ENCODE results near the gene UBC.
"Not testable (repeated sequence)": the region's sequence is repeated elsewhere in the genome, so short reads cannot be mapped to it uniquely, and the experiment has no call there.

The UBC gene

DNA sequence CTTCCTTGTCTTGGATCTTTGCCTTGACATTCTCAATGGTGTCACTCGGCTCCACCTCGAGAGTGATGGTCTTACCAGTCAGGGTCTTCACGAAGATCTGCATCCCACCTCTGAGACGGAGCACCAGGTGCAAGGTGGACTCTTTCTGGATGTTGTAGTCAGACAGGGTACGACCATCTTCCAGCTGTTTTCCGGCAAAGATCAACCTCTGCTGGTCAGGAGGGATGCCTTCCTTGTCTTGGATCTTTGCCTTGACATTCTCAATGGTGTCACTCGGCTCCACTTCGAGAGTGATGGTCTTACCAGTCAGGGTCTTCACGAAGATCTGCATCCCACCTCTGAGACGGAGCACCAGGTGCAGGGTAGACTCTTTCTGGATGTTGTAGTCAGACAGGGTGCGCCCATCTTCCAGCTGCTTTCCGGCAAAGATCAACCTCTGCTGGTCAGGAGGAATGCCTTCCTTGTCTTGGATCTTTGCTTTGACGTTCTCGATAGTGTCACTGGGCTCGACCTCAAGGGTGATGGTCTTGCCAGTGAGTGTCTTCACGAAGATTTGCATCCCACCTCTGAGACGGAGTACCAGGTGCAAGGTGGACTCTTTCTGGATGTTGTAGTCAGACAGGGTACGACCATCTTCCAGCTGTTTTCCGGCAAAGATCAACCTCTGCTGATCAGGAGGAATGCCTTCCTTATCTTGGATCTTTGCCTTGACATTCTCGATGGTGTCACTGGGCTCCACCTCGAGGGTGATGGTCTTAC is 1.7 kb downstream of the UBC start:
- not testable (repeated sequence) for H3K27ac ChIP-seq (ENCODE audit: low read depth, low read length); H3K9ac ChIP-seq (ENCODE audit: low read length); H3K27me3 ChIP-seq (ENCODE audit: control insufficient read depth, insufficient read depth, low read length); H3K9me3 ChIP-seq (ENCODE audit: control insufficient read depth, insufficient read depth, low read depth, low read length)
- peak overlapping the region; percentile 35 for H3K4me3 ChIP-seq (ENCODE audit: low read depth, low read length)
- peaks cover 18% of the 10 kb centered on the region for H3K4me1 ChIP-seq (ENCODE audit: control insufficient read depth, insufficient read depth, low read length)
- peaks cover 33% of the 10 kb centered on the region for H3K36me3 ChIP-seq (ENCODE audit: control insufficient read depth, insufficient read depth, low read length)

DNA sequence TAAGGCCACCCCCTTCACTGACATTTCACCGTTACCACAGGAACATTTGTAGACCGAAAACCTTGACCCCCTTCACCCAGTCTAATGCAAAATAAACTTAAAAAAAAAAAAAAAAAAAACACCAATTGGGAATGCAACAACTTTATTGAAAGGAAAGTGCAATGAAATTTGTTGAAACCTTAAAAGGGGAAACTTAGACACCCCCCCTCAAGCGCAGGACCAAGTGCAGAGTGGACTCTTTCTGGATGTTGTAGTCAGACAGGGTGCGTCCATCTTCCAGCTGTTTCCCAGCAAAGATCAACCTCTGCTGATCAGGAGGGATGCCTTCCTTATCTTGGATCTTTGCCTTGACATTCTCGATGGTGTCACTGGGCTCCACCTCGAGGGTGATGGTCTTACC is 2.9 kb downstream of the UBC start:
- H3K27ac ChIP-seq (ENCODE audit: low read depth, low read length); H3K9me3 ChIP-seq (ENCODE audit: control insufficient read depth, insufficient read depth, low read depth, low read length); H3K9ac ChIP-seq (ENCODE audit: low read length); H3K27me3 ChIP-seq (ENCODE audit: control insufficient read depth, insufficient read depth, low read length): not testable (repeated sequence)
- Histone ChIP-seq H3K4me1 (ENCODE audit: control insufficient read depth, insufficient read depth, low read length) (peaks cover 12% of the 10 kb centered on the region), H3K4me3 (ENCODE audit: low read depth, low read length) (peak overlapping the region; percentile 28; the same call in 1 of the 2 replicates), H3K36me3 (ENCODE audit: control insufficient read depth, insufficient read depth, low read length) (peaks cover 33% of the 10 kb centered on the region)

DNA sequence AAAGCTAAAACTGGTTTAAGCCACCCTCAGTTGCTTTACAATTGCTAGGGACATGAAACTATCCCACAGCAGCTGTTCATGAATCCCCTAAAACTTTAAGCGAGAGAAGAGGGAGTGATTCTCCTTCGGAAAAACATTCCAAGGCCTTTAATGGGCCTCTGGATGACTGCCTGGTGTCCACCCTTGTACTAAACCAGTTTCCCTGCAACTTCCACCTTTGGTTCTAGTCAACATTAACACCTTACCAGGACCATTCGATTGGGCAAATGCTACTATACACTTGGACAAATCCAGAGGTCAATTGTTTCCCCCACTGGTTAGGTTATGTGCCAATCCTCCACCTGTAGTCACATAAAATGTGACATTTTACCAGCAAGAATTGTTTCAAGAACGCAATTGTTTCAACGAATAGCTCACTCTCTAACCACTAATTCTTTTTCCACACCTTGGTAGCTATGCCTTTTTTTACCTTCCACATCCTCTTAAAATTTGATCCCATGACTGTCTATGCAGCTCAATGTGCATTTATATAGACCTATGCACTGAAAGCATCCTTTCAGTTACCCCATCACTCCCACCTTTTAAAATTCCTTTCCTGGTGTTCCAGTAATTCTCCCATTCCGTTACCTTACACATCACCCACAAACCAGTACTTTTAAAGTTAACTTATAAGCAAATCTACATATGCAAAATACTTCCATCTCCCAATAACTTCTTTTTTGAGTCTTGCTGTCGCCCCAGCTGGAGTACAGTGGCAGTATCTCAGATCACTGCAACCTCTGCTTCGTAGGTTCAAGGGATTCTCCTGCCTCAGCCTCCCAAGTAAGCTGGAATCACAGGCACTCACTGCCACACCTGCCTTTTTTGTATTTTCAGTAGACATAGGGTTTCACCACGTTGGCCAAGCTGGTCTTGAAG is 3.6 kb downstream of the UBC start:
- peak overlapping the region; percentile 10; the same call in 1 of the 2 replicates for H3K4me3 ChIP-seq (ENCODE audit: low read depth, low read length)
- peaks cover 5% of the 10 kb centered on the region for H3K4me1 ChIP-seq (ENCODE audit: control insufficient read depth, insufficient read depth, low read length)
- H3K27me3 ChIP-seq (ENCODE audit: control insufficient read depth, insufficient read depth, low read length) = no peaks in the 10 kb centered on the region
- no peaks in the 10 kb centered on the region for H3K9me3 ChIP-seq (ENCODE audit: control insufficient read depth, insufficient read depth, low read depth, low read length)
- H3K9ac ChIP-seq (ENCODE audit: low read length) = no peak overlapping the region
- no peak overlapping the region for H3K27ac ChIP-seq (ENCODE audit: low read depth, low read length)
- peaks cover 33% of the 10 kb centered on the region for H3K36me3 ChIP-seq (ENCODE audit: control insufficient read depth, insufficient read depth, low read length)

DNA sequence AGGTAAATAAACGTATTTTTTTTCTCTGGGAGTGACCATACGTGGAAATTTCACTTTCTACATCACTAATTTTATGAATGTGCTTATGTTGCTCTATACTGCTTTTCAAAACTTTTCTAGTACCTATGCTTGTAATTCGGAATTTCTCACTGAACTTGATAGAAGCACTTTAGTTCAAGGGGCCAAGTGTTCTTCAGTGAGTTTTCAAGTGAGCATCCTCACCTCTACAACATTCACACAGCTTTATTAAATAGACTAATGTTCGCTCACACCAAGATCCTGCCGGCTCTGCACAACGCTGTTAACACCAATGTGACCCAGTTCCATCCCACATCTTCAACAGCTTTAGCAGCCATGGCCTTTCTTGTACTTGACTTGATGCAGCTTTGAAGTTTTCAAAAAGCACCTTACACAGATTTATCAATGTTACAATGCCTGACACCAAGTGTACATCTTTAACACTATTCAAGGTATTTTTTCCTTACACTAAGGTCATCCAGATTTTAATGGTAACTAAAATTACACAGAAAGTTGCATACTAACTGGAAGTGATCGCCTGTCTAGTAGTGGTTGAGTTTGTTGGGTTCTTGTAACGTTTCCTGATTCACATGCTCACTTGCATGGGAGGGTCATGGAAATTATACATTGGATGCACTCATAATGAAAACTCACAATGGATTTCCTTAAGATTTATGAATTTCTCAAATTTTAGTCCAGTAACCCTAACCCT is 4.5 kb downstream of the UBC start:
- no peaks in the 10 kb centered on the region for H3K9me3 ChIP-seq (ENCODE audit: control insufficient read depth, insufficient read depth, low read depth, low read length)
- no peak overlapping the region for H3K9ac ChIP-seq (ENCODE audit: low read length)
- H3K27me3 ChIP-seq (ENCODE audit: control insufficient read depth, insufficient read depth, low read length) = no peaks in the 10 kb centered on the region
- peaks cover 1% of the 10 kb centered on the region for H3K4me1 ChIP-seq (ENCODE audit: control insufficient read depth, insufficient read depth, low read length)
- H3K27ac ChIP-seq (ENCODE audit: low read depth, low read length) = no peak overlapping the region
- no peak overlapping the region for H3K4me3 ChIP-seq (ENCODE audit: low read depth, low read length)
- peaks cover 33% of the 10 kb centered on the region for H3K36me3 ChIP-seq (ENCODE audit: control insufficient read depth, insufficient read depth, low read length)

DNA sequence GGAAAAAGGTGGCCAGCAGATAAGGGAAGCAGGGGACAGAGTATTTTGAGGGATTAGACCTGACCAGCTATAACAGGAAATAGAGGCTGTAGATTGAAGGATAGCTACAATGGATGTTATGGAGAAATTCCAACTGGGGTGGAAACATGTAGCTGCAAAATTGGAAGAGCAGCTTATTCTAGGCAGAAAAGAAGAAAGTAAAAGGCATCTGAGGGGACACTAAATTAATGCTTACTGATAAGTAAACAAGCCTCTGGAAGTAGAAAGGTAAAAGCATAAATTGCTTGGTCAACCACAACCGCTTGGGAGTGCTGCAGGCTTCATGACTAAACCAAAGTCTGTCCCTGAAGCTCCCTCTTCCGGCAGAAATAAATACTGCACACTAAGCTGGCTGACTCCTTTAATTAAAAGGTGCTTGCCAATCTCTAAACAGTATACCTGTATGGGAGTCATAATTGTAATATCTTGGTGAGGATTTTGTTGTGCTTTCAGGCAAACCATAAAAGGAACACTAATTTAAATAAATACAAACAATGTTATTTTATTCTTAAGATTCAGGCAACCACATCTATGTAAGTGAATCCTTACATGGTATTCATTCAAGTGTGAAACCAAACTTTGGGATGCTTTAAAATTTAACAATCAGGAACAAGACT is 7.7 kb downstream of the UBC start:
- Histone ChIP-seq H3K27ac (ENCODE audit: low read depth, low read length) (no peak overlapping the region), H3K4me3 (ENCODE audit: low read depth, low read length) (no peak overlapping the region), H3K9me3 (ENCODE audit: control insufficient read depth, insufficient read depth, low read depth, low read length) (no peaks in the 10 kb centered on the region), H3K36me3 (ENCODE audit: control insufficient read depth, insufficient read depth, low read length) (peaks cover 13% of the 10 kb centered on the region), H3K9ac (ENCODE audit: low read length) (no peak overlapping the region), H3K27me3 (ENCODE audit: control insufficient read depth, insufficient read depth, low read length) (no peaks in the 10 kb centered on the region), H3K4me1 (ENCODE audit: control insufficient read depth, insufficient read depth, low read length) (peaks cover 9% of the 10 kb centered on the region)

DNA sequence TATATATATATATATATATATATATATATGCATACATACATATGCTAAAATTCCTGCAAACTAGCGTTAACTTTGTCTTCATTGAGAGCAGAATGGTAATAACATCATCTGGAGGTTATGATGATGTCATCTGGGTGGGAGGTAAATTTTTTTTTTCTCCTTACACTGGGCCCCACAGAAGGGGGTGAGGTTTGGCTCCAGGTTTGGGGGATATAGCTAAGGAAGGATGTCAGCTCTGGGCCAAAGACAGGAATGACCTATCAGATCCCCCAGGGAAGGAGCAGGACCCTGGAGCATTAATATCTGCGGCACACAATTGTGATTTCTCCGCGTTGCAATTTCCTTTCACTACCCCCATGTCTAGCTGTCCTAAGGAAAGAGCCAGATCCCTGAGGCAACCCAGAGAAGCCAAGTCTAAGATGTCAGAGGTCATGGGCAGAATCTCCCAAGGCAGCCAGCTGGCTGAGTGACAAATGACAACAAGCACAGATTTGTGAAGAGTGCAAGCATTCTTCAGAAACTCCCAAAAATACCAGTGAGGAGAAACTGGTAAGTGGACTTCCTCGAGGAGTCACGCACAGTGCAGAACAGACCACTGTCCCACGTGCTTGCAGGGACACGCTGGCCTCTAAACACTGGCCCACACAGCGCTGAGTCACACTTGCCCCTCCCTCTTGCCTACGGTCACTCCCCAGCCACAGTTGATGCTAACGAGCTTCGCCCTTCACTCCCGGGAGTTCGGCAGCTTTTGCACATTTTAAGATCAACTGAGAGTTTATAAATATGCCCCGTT is 9.9 kb downstream of the UBC start:
- Histone ChIP-seq H3K9ac (ENCODE audit: low read length) (no peak overlapping the region), H3K27me3 (ENCODE audit: control insufficient read depth, insufficient read depth, low read length) (no peaks in the 10 kb centered on the region), H3K27ac (ENCODE audit: low read depth, low read length) (no peak overlapping the region), H3K36me3 (ENCODE audit: control insufficient read depth, insufficient read depth, low read length) (no peaks in the 10 kb centered on the region), H3K4me3 (ENCODE audit: low read depth, low read length) (no peak overlapping the region), H3K4me1 (ENCODE audit: control insufficient read depth, insufficient read depth, low read length) (peaks cover 9% of the 10 kb centered on the region), H3K9me3 (ENCODE audit: control insufficient read depth, insufficient read depth, low read depth, low read length) (no peaks in the 10 kb centered on the region)

DNA sequence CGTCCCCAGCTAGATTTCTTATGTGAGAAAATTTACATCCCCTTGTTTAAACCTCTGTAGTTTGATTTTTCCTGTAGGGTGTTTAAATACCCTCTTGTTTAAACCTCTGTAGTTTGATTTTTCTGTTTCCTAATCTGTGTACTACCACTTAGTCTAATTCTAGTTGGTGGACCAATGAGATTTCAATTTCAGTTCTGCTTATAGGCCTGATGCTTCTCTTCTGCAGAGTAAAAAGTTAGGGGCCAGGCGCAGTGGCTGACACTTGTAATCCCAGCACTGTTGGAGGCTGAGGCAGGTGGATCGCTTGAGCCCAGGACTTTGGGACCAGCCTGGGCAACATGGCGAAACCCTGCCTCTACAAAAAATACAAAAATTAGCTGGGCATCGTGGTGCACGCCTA is 11.5 kb downstream of the UBC start:
- Histone ChIP-seq H3K9ac (ENCODE audit: low read length) (no peak overlapping the region), H3K9me3 (ENCODE audit: control insufficient read depth, insufficient read depth, low read depth, low read length) (no peaks in the 10 kb centered on the region), H3K4me3 (ENCODE audit: low read depth, low read length) (no peak overlapping the region), H3K4me1 (ENCODE audit: control insufficient read depth, insufficient read depth, low read length) (peaks cover 9% of the 10 kb centered on the region), H3K36me3 (ENCODE audit: control insufficient read depth, insufficient read depth, low read length) (no peaks in the 10 kb centered on the region), H3K27me3 (ENCODE audit: control insufficient read depth, insufficient read depth, low read length) (no peaks in the 10 kb centered on the region), H3K27ac (ENCODE audit: low read depth, low read length) (no peak overlapping the region)

DNA sequence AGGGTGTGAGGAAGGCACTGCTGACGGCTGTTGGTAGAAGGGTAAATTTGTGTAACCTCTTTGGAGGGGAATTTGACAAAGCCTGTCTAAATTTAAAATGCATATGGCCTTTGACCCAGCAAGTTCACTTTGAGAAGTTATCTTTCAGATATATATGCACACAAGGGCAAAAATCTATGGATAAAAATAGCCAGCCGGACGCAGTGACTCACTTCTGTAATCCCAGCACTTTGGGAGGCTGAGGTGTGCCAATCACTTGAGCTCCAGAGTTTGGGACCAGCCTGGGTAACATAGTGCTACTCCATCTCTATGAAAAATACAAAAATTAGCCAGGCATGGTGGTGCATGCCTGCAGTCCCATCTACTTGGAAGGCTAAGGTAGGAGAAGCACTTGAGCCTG is 13.4 kb downstream of the UBC start:
- H3K4me1 ChIP-seq (ENCODE audit: control insufficient read depth, insufficient read depth, low read length) = peaks cover 9% of the 10 kb centered on the region
- H3K27me3 ChIP-seq (ENCODE audit: control insufficient read depth, insufficient read depth, low read length) = no peaks in the 10 kb centered on the region
- H3K36me3 ChIP-seq (ENCODE audit: control insufficient read depth, insufficient read depth, low read length) = no peaks in the 10 kb centered on the region
- H3K9ac ChIP-seq (ENCODE audit: low read length) = no peak overlapping the region
- H3K9me3 ChIP-seq (ENCODE audit: control insufficient read depth, insufficient read depth, low read depth, low read length) = peaks cover 2% of the 10 kb centered on the region; the same call in 1 of the 2 replicates
- no peak overlapping the region for H3K27ac ChIP-seq (ENCODE audit: low read depth, low read length)
- H3K4me3 ChIP-seq (ENCODE audit: low read depth, low read length) = no peak overlapping the region

DNA sequence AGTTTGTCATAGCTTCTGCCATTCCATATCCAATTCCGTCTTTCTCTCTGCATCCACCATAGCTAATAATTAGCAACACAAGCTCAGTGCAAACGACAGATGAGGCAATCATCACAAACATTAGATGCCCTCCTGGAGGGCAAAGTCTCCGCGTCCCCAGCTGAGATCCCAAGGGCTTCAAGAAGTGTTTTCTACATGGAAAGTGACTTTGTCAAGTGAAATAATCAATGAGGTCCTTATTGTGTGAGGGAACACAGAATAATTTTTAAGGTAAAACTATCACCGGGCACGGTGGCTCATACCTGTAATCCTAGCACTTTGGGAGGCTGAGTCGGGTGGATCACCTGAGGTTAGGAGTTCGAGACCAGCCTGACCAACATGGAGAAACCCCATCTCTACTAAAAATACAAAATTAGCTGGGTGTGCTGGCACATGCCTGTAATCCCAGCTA is 14.1 kb downstream of the UBC start:
- not testable (repeated sequence) for H3K4me1 ChIP-seq (ENCODE audit: control insufficient read depth, insufficient read depth, low read length); H3K9me3 ChIP-seq (ENCODE audit: control insufficient read depth, insufficient read depth, low read depth, low read length); H3K4me3 ChIP-seq (ENCODE audit: low read depth, low read length); H3K27me3 ChIP-seq (ENCODE audit: control insufficient read depth, insufficient read depth, low read length); H3K27ac ChIP-seq (ENCODE audit: low read depth, low read length); H3K9ac ChIP-seq (ENCODE audit: low read length); H3K36me3 ChIP-seq (ENCODE audit: control insufficient read depth, insufficient read depth, low read length)

DNA sequence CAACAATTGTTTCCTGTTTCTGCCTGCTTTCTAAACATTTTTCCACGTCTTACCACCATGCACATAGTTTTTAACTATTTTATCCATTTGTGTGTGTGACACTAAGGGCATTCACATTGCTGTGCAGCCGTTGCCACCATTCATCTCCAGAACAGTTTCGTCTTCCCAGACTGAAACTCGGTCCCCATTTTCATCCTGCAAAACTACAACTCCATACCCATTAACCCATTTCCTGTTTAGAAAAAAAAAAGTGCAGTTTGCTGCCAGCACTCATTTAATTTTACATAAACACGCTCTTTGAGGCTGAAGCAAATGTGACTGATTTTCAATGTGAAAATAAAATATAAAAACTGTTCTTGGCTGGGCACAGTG is 15.5 kb downstream of the UBC start:
- Histone ChIP-seq H3K9ac (ENCODE audit: low read length) (no peak overlapping the region), H3K4me1 (ENCODE audit: control insufficient read depth, insufficient read depth, low read length) (no peaks in the 10 kb centered on the region)

More for the DNA sequence above, 15.5 kb downstream of the UBC start:
- Histone ChIP-seq H3K36me3 (ENCODE audit: control insufficient read depth, insufficient read depth, low read length) (no peaks in the 10 kb centered on the region), H3K9me3 (ENCODE audit: control insufficient read depth, insufficient read depth, low read depth, low read length) (peaks cover 2% of the 10 kb centered on the region; the same call in 1 of the 2 replicates), H3K4me3 (ENCODE audit: low read depth, low read length) (no peak overlapping the region), H3K27ac (ENCODE audit: low read depth, low read length) (no peak overlapping the region), H3K27me3 (ENCODE audit: control insufficient read depth, insufficient read depth, low read length) (no peaks in the 10 kb centered on the region)

Data from HUES6 (cell line).